GM23338 (cell line): Measurements from ENCODE around the gene GADL1. TPM values are rescaled to one million over a fixed set of nuclear protein-coding genes. Genes with fewer than 3 reads are reported as not detected.

Experiments used
- ATAC-seq: fragments of 200-7000 bp; cut with Tn5 transposase; 3 replicates; pipeline ENCODE4 v1.9.1; 2020
- DNase-seq: peaks from one replicate; pipeline ENCODE4 v3.0.0-alpha.2; 2015; ENCODE audit warnings: low spot score
- H2AFZ ChIP-seq: fragments of 200-600 bp; sonication (generic); 2 replicates; pipeline ENCODE4 v1.8.0; 2016; ENCODE audit warnings: antibody characterized with exemption, mild to moderate bottlenecking, moderate library complexity
- H3F3A ChIP-seq: fragments of 200-600 bp; sonication (generic); replicated peaks from 2 replicates; pipeline ENCODE4 v1.8.0; 2017; ENCODE audit warnings: antibody characterized with exemption, mixed run types, low read depth
- H3K27ac ChIP-seq: fragments of 200-600 bp; sonication (generic); 2 replicates; pipeline ENCODE4 v1.6.1; 2016; ENCODE audit warnings: low read depth
- H3K27me3 ChIP-seq: fragments of 200-600 bp; sonication (generic); 2 replicates; pipeline ENCODE4 v1.8.0; 2016; ENCODE audit warnings: mild to moderate bottlenecking, mixed run types, moderate library complexity; ENCODE audit not compliant: insufficient read depth
- H3K36me3 ChIP-seq: fragments of 200-600 bp; sonication (generic); 2 replicates; pipeline ENCODE4 v1.8.0; 2016; ENCODE audit warnings: mild to moderate bottlenecking; ENCODE audit not compliant: insufficient read depth
- H3K4me1 ChIP-seq: fragments of 200-600 bp; sonication (generic); 2 replicates; pipeline ENCODE4 v1.8.0; 2016; ENCODE audit warnings: mild to moderate bottlenecking, moderate library complexity; ENCODE audit not compliant: insufficient read depth
- H3K4me2 ChIP-seq: fragments of 200-600 bp; sonication (generic); 2 replicates; pipeline ENCODE4 v1.7.1; 2017; ENCODE audit warnings: mixed run types
- H3K4me3 ChIP-seq: fragments of 200-600 bp; sonication (generic); 2 replicates; pipeline ENCODE4 v1.6.1; 2016; ENCODE audit warnings: mixed run types
- H3K79me2 ChIP-seq: fragments of 200-600 bp; sonication (generic); replicated peaks from 2 replicates; pipeline ENCODE4 v1.8.0; 2017; ENCODE audit warnings: mild to moderate bottlenecking; ENCODE audit not compliant: insufficient read depth
- H3K9me2 ChIP-seq: fragments of 200-600 bp; sonication (generic); 2 replicates; pipeline ENCODE4 v1.8.0; 2017; ENCODE audit not compliant: insufficient read depth
- H4K20me1 ChIP-seq: fragments of 200-600 bp; sonication (generic); replicated peaks from 2 replicates; pipeline ENCODE4 v1.8.0; 2017; ENCODE audit warnings: mild to moderate bottlenecking; ENCODE audit not compliant: insufficient read depth
- H3K27ac Mint-ChIP-seq: 2 replicates; pipeline ENCODE4 v1.8.0; 2020; ENCODE audit warnings: inconsistent platforms, mild to moderate bottlenecking, moderate library complexity, mixed read lengths
- H3K27me3 Mint-ChIP-seq: 3 replicates; pipeline ENCODE4 v1.8.0; 2022; ENCODE audit warnings: low read depth, mild to moderate bottlenecking, moderate library complexity, mixed read lengths, inconsistent platforms; ENCODE audit not compliant: insufficient read depth, poor library complexity
- H3K36me3 Mint-ChIP-seq: 3 replicates; pipeline ENCODE4 v1.8.0; 2021; ENCODE audit warnings: low read depth, mild to moderate bottlenecking, inconsistent platforms, moderate library complexity, mixed read lengths
- H3K4me1 Mint-ChIP-seq: 3 replicates; pipeline ENCODE4 v1.8.0; 2020; ENCODE audit warnings: mild to moderate bottlenecking, inconsistent platforms, mixed read lengths
- H3K4me3 Mint-ChIP-seq: 3 replicates; pipeline ENCODE4 v1.8.0; 2021; ENCODE audit warnings: moderate library complexity, mild to moderate bottlenecking, inconsistent platforms, mixed read lengths
- H3K9me3 Mint-ChIP-seq: 3 replicates; pipeline ENCODE4 v1.8.0; 2020; ENCODE audit warnings: moderate library complexity, mild to moderate bottlenecking, inconsistent platforms, mixed read lengths
- CREB1 ChIP-seq: fragments of 250-450 bp; sonication (Bioruptor Pico); IDR thresholded peaks from 2 replicates; pipeline ENCODE4 v1.5.0; 2020; ENCODE audit warnings: low read depth, mild to moderate bottlenecking, moderate library complexity
- CTCF ChIP-seq, 2 experiments: fragments of 200-600 bp in 1 of 2; sonication (generic) in 1 of 2; conservative IDR thresholded peaks; 2 replicates each; pipeline versions ENCODE4 v1.5.1 to v1.6.1; 2016 to 2017; ENCODE audit warnings: antibody characterized with exemption in 2 of 2, low read depth in 2 of 2, mild to moderate bottlenecking in 2 of 2, moderate library complexity in 1 of 2
- EZH2 ChIP-seq: fragments of 200-600 bp; sonication (generic); IDR thresholded peaks from one replicate; pipeline ENCODE4 v1.8.0; 2017; ENCODE audit warnings: antibody characterized with exemption, mild to moderate bottlenecking, low read depth; ENCODE audit not compliant: unreplicated experiment
- EZH2phosphoT487 ChIP-seq: fragments of 200-600 bp; sonication (generic); IDR thresholded peaks from one replicate; pipeline ENCODE4 v1.8.1; 2018; ENCODE audit warnings: antibody characterized with exemption; ENCODE audit not compliant: unreplicated experiment
- JUNB ChIP-seq: IDR thresholded peaks from one replicate; pipeline ENCODE4 v1.6.1; 2016; ENCODE audit warnings: antibody characterized with exemption; ENCODE audit not compliant: unreplicated experiment
- NANOG ChIP-seq: IDR thresholded peaks from 2 replicates; pipeline ENCODE4 v1.6.1; 2016; ENCODE audit warnings: antibody characterized with exemption, borderline replicate concordance
- POLR2AphosphoS5 ChIP-seq: IDR thresholded peaks from 2 replicates; pipeline ENCODE4 v1.6.1; 2016; ENCODE audit warnings: antibody characterized with exemption, low read depth
- STAT1 ChIP-seq: IDR thresholded peaks from one replicate; pipeline ENCODE4 v1.6.1; 2016; ENCODE audit warnings: antibody characterized with exemption; ENCODE audit not compliant: unreplicated experiment
- ZNF114 ChIP-seq: fragments of 250-450 bp; sonication (Bioruptor Pico); IDR thresholded peaks from 2 replicates; pipeline ENCODE4 v1.5.0; 2020; ENCODE audit warnings: mild to moderate bottlenecking, moderate library complexity
- ZNF331 ChIP-seq: fragments of 250-450 bp; sonication (Bioruptor Pico); IDR thresholded peaks from 2 replicates; pipeline ENCODE4 v1.5.0; 2020; ENCODE audit warnings: low read depth, mild to moderate bottlenecking, moderate library complexity
- polyA plus RNA-seq: library from polyadenylated mRNA; unstranded; fragments of >200 nt; fragmentation: Nextera tagmentation; extraction: Ambion mirVana; gene quantifications from 2 replicates; pipeline ENCODE4 v1.2.1, GENCODE V29; 2016
- total RNA-seq: library from RNA; depleted of rRNA; stranded (reverse); fragments of >200 nt; shearing (Covaris generic); gene quantifications from 2 replicates; pipeline ENCODE4 v1.2.3, GENCODE V29; 2014
- TF ChIP-seq, protein P1 (sequence below): IDR thresholded peaks from one replicate; pipeline ENCODE4 v1.6.1; 2018; ENCODE audit warnings: antibody characterized with exemption; ENCODE audit not compliant: unreplicated experiment

GADL1 gene
- total and polyA plus RNA-seq, 2 experiments from 2014 or later, result 0.35 to 0.50 TPM

DNA sequence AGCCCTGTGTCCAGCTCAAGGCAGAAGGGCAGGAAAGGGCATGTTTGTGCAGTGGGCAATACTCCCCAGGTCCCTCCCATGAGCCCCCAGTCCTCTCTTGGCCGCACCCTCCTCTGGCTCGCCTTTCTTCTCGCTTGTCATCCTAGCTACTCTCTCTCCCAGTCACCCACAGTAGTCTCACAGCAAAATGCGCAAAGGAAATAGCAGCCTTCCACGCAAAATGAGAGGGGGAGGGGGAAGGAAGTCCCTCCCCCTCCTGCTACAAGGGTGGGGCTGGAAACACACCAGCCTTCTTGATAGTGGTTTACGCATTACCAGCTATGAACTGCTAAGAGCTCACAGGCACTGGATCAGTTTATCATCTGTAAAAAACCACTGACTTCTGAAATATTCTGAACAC, 83.8 kb downstream of the GADL1 start:
- no peak overlapping the region for H3K4me2 ChIP-seq
- peak overlapping the region; percentile 49 for H2AFZ ChIP-seq
- Mint-ChIP-seq H3K27ac (peak overlapping the region; percentile 72; the same call in 1 of the 2 replicates), H3K27me3 (peaks cover 4% of the 10 kb centered on the region), H3K4me3 (no peak overlapping the region), H3K4me1 (peaks cover 19% of the 10 kb centered on the region), H3K36me3 (no peaks in the 10 kb centered on the region), H3K9me3 (no peaks in the 10 kb centered on the region)
- DNase-seq, result peak; percentile 4
- peaks cover 12% of the 10 kb centered on the region; the same call in 1 of the 2 replicates for H3K4me1 ChIP-seq
- no peak overlapping the region for H3K4me3 ChIP-seq
- ATAC-seq, result no peak
- H4K20me1 ChIP-seq, result no peaks in the 10 kb centered on the region
- H3K79me2 ChIP-seq, result no peaks in the 10 kb centered on the region
- no peaks in the 10 kb centered on the region; the same call in 1 of the 2 replicates for H3K9me2 ChIP-seq
- no peaks in the 10 kb centered on the region for H3K27me3 ChIP-seq
- H3F3A ChIP-seq, result no peaks in the 10 kb centered on the region
- TF ChIP-seq STAT1 (no peak), POLR2AphosphoS5 (no peak), EZH2phosphoT487 (no peak), ZNF114 (no peak), CREB1 (no peak), ZNF331 (CRISPR knock-in tag) (no peak)
- TF ChIP-seq, protein P1, sequence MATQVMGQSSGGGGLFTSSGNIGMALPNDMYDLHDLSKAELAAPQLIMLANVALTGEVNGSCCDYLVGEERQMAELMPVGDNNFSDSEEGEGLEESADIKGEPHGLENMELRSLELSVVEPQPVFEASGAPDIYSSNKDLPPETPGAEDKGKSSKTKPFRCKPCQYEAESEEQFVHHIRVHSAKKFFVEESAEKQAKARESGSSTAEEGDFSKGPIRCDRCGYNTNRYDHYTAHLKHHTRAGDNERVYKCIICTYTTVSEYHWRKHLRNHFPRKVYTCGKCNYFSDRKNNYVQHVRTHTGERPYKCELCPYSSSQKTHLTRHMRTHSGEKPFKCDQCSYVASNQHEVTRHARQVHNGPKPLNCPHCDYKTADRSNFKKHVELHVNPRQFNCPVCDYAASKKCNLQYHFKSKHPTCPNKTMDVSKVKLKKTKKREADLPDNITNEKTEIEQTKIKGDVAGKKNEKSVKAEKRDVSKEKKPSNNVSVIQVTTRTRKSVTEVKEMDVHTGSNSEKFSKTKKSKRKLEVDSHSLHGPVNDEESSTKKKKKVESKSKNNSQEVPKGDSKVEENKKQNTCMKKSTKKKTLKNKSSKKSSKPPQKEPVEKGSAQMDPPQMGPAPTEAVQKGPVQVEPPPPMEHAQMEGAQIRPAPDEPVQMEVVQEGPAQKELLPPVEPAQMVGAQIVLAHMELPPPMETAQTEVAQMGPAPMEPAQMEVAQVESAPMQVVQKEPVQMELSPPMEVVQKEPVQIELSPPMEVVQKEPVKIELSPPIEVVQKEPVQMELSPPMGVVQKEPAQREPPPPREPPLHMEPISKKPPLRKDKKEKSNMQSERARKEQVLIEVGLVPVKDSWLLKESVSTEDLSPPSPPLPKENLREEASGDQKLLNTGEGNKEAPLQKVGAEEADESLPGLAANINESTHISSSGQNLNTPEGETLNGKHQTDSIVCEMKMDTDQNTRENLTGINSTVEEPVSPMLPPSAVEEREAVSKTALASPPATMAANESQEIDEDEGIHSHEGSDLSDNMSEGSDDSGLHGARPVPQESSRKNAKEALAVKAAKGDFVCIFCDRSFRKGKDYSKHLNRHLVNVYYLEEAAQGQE, result no peak
- no peaks in the 10 kb centered on the region for H3K36me3 ChIP-seq
- H3K27ac ChIP-seq, result no peak overlapping the region

DNA sequence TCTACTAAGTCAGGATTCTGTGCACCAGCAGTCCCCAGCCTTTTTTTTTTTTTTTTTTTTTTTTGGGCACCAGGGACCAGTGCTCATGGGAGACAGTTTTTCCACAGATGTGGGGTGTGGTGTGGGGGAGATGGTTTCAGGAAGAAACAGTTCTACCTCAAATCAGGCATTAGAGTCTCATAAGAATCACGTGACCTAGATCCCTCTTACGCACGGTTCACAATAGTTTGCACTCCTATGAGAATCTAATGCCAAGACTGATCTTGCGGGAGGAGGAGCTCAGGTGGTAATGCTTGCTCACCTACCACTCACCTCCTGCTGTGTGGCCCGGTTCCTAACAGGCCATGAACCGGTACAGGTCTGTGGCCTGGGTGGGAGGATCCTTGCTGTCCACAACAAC, 88.8 kb downstream of the GADL1 start:
- Mint-ChIP-seq H3K27me3 (peaks cover 4% of the 10 kb centered on the region), H3K4me1 (peaks cover 7% of the 10 kb centered on the region), H3K9me3 (no peaks in the 10 kb centered on the region), H3K36me3 (no peaks in the 10 kb centered on the region), H3K27ac (no peak overlapping the region), H3K4me3 (no peak overlapping the region)
- H4K20me1 ChIP-seq, result no peaks in the 10 kb centered on the region
- no peaks in the 10 kb centered on the region for H3K9me2 ChIP-seq
- peaks cover 4% of the 10 kb centered on the region; the same call in 1 of the 2 replicates for H3K4me1 ChIP-seq
- H3K79me2 ChIP-seq, result no peaks in the 10 kb centered on the region
- DNase-seq (no peak), ATAC-seq (no peak)
- no peak overlapping the region for H3K4me3 ChIP-seq
- no peak overlapping the region for H3K27ac ChIP-seq
- no peaks in the 10 kb centered on the region for H3K36me3 ChIP-seq
- TF ChIP-seq NANOG (no peak), EZH2phosphoT487 (no peak)
- H3K4me2 ChIP-seq, result no peak overlapping the region
- H3F3A ChIP-seq, result no peaks in the 10 kb centered on the region
- no peaks in the 10 kb centered on the region for H3K27me3 ChIP-seq
- H2AFZ ChIP-seq, result no peak overlapping the region

- Histone ChIP-seq H3K27ac (no peak overlapping the region), H3K27me3 (no peaks in the 10 kb centered on the region), H4K20me1 (no peaks in the 10 kb centered on the region), H3K4me2 (no peak overlapping the region), H3K36me3 (no peaks in the 10 kb centered on the region), H2AFZ (no peak overlapping the region), H3F3A (no peaks in the 10 kb centered on the region), H3K79me2 (no peaks in the 10 kb centered on the region), H3K4me3 (no peak overlapping the region), H3K9me2 (peaks cover 6% of the 10 kb centered on the region; the same call in 1 of the 2 replicates), H3K4me1 (no peaks in the 10 kb centered on the region)
- Mint-ChIP-seq H3K27me3 (peaks cover 4% of the 10 kb centered on the region), H3K4me1 (peaks cover under 1% of the 10 kb centered on the region; the same call in 1 of the 3 replicates), H3K27ac (no peak overlapping the region), H3K9me3 (no peaks in the 10 kb centered on the region), H3K4me3 (no peak overlapping the region), H3K36me3 (no peaks in the 10 kb centered on the region)
- DNase-seq, result no peak
- ATAC-seq, result no peak
- no peak for TF ChIP-seq ZNF331 (CRISPR knock-in tag)
- no peak for TF ChIP-seq CTCF (conservative IDR thresholded peaks at IDR 0.05; ENCODE audit: low read depth in 2 of 2)
- TF ChIP-seq ZNF114, result no peak
- no peak for TF ChIP-seq POLR2AphosphoS5
- no peak for TF ChIP-seq STAT1
- TF ChIP-seq EZH2phosphoT487, result no peak
- TF ChIP-seq EZH2, result no peak
- TF ChIP-seq CREB1, result no peak
- TF ChIP-seq, protein P1, result no peak
- no peak for TF ChIP-seq JUNB
These were observed 89.5 kb downstream of the GADL1 start for GRCh38 chr3:30804984-30805383.
